ENCODE results near the gene VPS16.

GRCh38 chr20:2838170-2838797 is 2.3 kb upstream of the VPS16 start:
- TF ChIP-seq CTCF (conservative IDR thresholded peaks at IDR 0.05; ENCODE audit: low read depth, low read length) (no peak), ELK1 (IDR thresholded peaks at IDR 0.05; ENCODE audit: borderline replicate concordance, low read depth, low read length) (no peak), MAZ (IDR thresholded peaks at IDR 0.05; ENCODE audit: borderline replicate concordance, low read depth, low read length) (no peak), POLR2A (IDR thresholded peaks at IDR 0.05; ENCODE audit: low read depth, low read length) (no peak), BHLHE40 (IDR thresholded peaks at IDR 0.05; ENCODE audit: low read depth, low read length) (no peak), MXI1 (IDR thresholded peaks at IDR 0.05; ENCODE audit: borderline replicate concordance, low read depth, low read length) (no peak), RFX5 (IDR thresholded peaks at IDR 0.05; ENCODE audit: low read depth, low read length) (no peak)
